GM23338 (cell line): ENCODE results near the gene ADAMTS7. TPM values are rescaled to one million over a fixed set of nuclear protein-coding genes. Genes with fewer than 3 reads are reported as not detected.

ENCODE experiments used
- ATAC-seq: fragments of 200-7000 bp; cut with Tn5 transposase; 3 replicates; pipeline ENCODE4 v1.9.1; 2020
- DNase-seq: peaks from one replicate; pipeline ENCODE4 v3.0.0-alpha.2; 2015; ENCODE audit warnings: low spot score
- H2AFZ ChIP-seq: fragments of 200-600 bp; sonication (generic); 2 replicates; pipeline ENCODE4 v1.8.0; 2016; ENCODE audit warnings: antibody characterized with exemption, mild to moderate bottlenecking, moderate library complexity
- H3F3A ChIP-seq: fragments of 200-600 bp; sonication (generic); replicated peaks from 2 replicates; pipeline ENCODE4 v1.8.0; 2017; ENCODE audit warnings: antibody characterized with exemption, mixed run types, low read depth
- H3K27ac ChIP-seq: fragments of 200-600 bp; sonication (generic); 2 replicates; pipeline ENCODE4 v1.6.1; 2016; ENCODE audit warnings: low read depth
- H3K27me3 ChIP-seq: fragments of 200-600 bp; sonication (generic); 2 replicates; pipeline ENCODE4 v1.8.0; 2016; ENCODE audit warnings: mild to moderate bottlenecking, mixed run types, moderate library complexity; ENCODE audit not compliant: insufficient read depth
- H3K36me3 ChIP-seq: fragments of 200-600 bp; sonication (generic); 2 replicates; pipeline ENCODE4 v1.8.0; 2016; ENCODE audit warnings: mild to moderate bottlenecking; ENCODE audit not compliant: insufficient read depth
- H3K4me1 ChIP-seq: fragments of 200-600 bp; sonication (generic); 2 replicates; pipeline ENCODE4 v1.8.0; 2016; ENCODE audit warnings: mild to moderate bottlenecking, moderate library complexity; ENCODE audit not compliant: insufficient read depth
- H3K4me2 ChIP-seq: fragments of 200-600 bp; sonication (generic); 2 replicates; pipeline ENCODE4 v1.7.1; 2017; ENCODE audit warnings: mixed run types
- H3K4me3 ChIP-seq: fragments of 200-600 bp; sonication (generic); 2 replicates; pipeline ENCODE4 v1.6.1; 2016; ENCODE audit warnings: mixed run types
- H3K79me2 ChIP-seq: fragments of 200-600 bp; sonication (generic); replicated peaks from 2 replicates; pipeline ENCODE4 v1.8.0; 2017; ENCODE audit warnings: mild to moderate bottlenecking; ENCODE audit not compliant: insufficient read depth
- H3K9me2 ChIP-seq: fragments of 200-600 bp; sonication (generic); 2 replicates; pipeline ENCODE4 v1.8.0; 2017; ENCODE audit not compliant: insufficient read depth
- H4K20me1 ChIP-seq: fragments of 200-600 bp; sonication (generic); replicated peaks from 2 replicates; pipeline ENCODE4 v1.8.0; 2017; ENCODE audit warnings: mild to moderate bottlenecking; ENCODE audit not compliant: insufficient read depth
- H3K27ac Mint-ChIP-seq: 2 replicates; pipeline ENCODE4 v1.8.0; 2020; ENCODE audit warnings: inconsistent platforms, mild to moderate bottlenecking, moderate library complexity, mixed read lengths
- H3K27me3 Mint-ChIP-seq: 3 replicates; pipeline ENCODE4 v1.8.0; 2022; ENCODE audit warnings: low read depth, mild to moderate bottlenecking, moderate library complexity, mixed read lengths, inconsistent platforms; ENCODE audit not compliant: insufficient read depth, poor library complexity
- H3K36me3 Mint-ChIP-seq: 3 replicates; pipeline ENCODE4 v1.8.0; 2021; ENCODE audit warnings: low read depth, mild to moderate bottlenecking, inconsistent platforms, moderate library complexity, mixed read lengths
- H3K4me1 Mint-ChIP-seq: 3 replicates; pipeline ENCODE4 v1.8.0; 2020; ENCODE audit warnings: mild to moderate bottlenecking, inconsistent platforms, mixed read lengths
- H3K4me3 Mint-ChIP-seq: 3 replicates; pipeline ENCODE4 v1.8.0; 2021; ENCODE audit warnings: moderate library complexity, mild to moderate bottlenecking, inconsistent platforms, mixed read lengths
- H3K9me3 Mint-ChIP-seq: 3 replicates; pipeline ENCODE4 v1.8.0; 2020; ENCODE audit warnings: moderate library complexity, mild to moderate bottlenecking, inconsistent platforms, mixed read lengths
- CREB1 ChIP-seq: fragments of 250-450 bp; sonication (Bioruptor Pico); IDR thresholded peaks from 2 replicates; pipeline ENCODE4 v1.5.0; 2020; ENCODE audit warnings: low read depth, mild to moderate bottlenecking, moderate library complexity
- CTCF ChIP-seq, 2 experiments: fragments of 200-600 bp in 1 of 2; sonication (generic) in 1 of 2; conservative IDR thresholded peaks; 2 replicates each; pipeline versions ENCODE4 v1.5.1 to v1.6.1; 2016 to 2017; ENCODE audit warnings: antibody characterized with exemption in 2 of 2, low read depth in 2 of 2, mild to moderate bottlenecking in 2 of 2, moderate library complexity in 1 of 2
- ETS1 ChIP-seq: IDR thresholded peaks from 2 replicates; pipeline ENCODE4 v1.6.1; 2016; ENCODE audit warnings: antibody characterized with exemption
- EZH2 ChIP-seq: fragments of 200-600 bp; sonication (generic); IDR thresholded peaks from one replicate; pipeline ENCODE4 v1.8.0; 2017; ENCODE audit warnings: antibody characterized with exemption, mild to moderate bottlenecking, low read depth; ENCODE audit not compliant: unreplicated experiment
- EZH2phosphoT487 ChIP-seq: fragments of 200-600 bp; sonication (generic); IDR thresholded peaks from one replicate; pipeline ENCODE4 v1.8.1; 2018; ENCODE audit warnings: antibody characterized with exemption; ENCODE audit not compliant: unreplicated experiment
- JUNB ChIP-seq: IDR thresholded peaks from one replicate; pipeline ENCODE4 v1.6.1; 2016; ENCODE audit warnings: antibody characterized with exemption; ENCODE audit not compliant: unreplicated experiment
- NANOG ChIP-seq: IDR thresholded peaks from 2 replicates; pipeline ENCODE4 v1.6.1; 2016; ENCODE audit warnings: antibody characterized with exemption, borderline replicate concordance
- POLR2AphosphoS5 ChIP-seq: IDR thresholded peaks from 2 replicates; pipeline ENCODE4 v1.6.1; 2016; ENCODE audit warnings: antibody characterized with exemption, low read depth
- REST ChIP-seq: IDR thresholded peaks from one replicate; pipeline ENCODE4 v1.6.1; 2018; ENCODE audit warnings: antibody characterized with exemption; ENCODE audit not compliant: unreplicated experiment
- ZNF114 ChIP-seq: fragments of 250-450 bp; sonication (Bioruptor Pico); IDR thresholded peaks from 2 replicates; pipeline ENCODE4 v1.5.0; 2020; ENCODE audit warnings: mild to moderate bottlenecking, moderate library complexity
- ZNF331 ChIP-seq: fragments of 250-450 bp; sonication (Bioruptor Pico); IDR thresholded peaks from 2 replicates; pipeline ENCODE4 v1.5.0; 2020; ENCODE audit warnings: low read depth, mild to moderate bottlenecking, moderate library complexity
- polyA plus RNA-seq: library from polyadenylated mRNA; unstranded; fragments of >200 nt; fragmentation: Nextera tagmentation; extraction: Ambion mirVana; gene quantifications from 2 replicates; pipeline ENCODE4 v1.2.1, GENCODE V29; 2016
- total RNA-seq: library from RNA; depleted of rRNA; stranded (reverse); fragments of >200 nt; shearing (Covaris generic); gene quantifications from 2 replicates; pipeline ENCODE4 v1.2.3, GENCODE V29; 2014

The ADAMTS7 gene
- total and polyA plus RNA-seq, 2 experiments from 2014 or later: 11.6 to 52.7 TPM

- TF ChIP-seq REST (no peak), EZH2phosphoT487 (no peak), JUNB (no peak), CTCF (conservative IDR thresholded peaks at IDR 0.05; ENCODE audit: low read depth in 2 of 2) (no peak)
Measured at GRCh38 chr15:78855746-78856145, 44.5 kb upstream of the ADAMTS7 start (continued).

GRCh38 chr15:78854833-78855372 lies 43.6 kb upstream of the ADAMTS7 start:
- peaks cover 9% of the 10 kb centered on the region for H3K4me1 ChIP-seq
- no peaks in the 10 kb centered on the region for H3K79me2 ChIP-seq
- no peak overlapping the region for H3K4me2 ChIP-seq
- no peaks in the 10 kb centered on the region for H3K27me3 ChIP-seq
- H3F3A ChIP-seq: no peaks in the 10 kb centered on the region
- peaks cover 12% of the 10 kb centered on the region; the same call in 2 of the 3 replicates for H3K4me1 Mint-ChIP-seq
- ATAC-seq (no peak), DNase-seq (no peak)
- no peak overlapping the region for H3K27ac Mint-ChIP-seq
- peaks cover 3% of the 10 kb centered on the region; the same call in 1 of the 3 replicates for H3K9me3 Mint-ChIP-seq
- H3K4me3 ChIP-seq: no peak overlapping the region
- no peaks in the 10 kb centered on the region for H3K36me3 ChIP-seq
- no peak overlapping the region for H3K27ac ChIP-seq
- H3K4me3 Mint-ChIP-seq: no peak overlapping the region
- H2AFZ ChIP-seq: no peak overlapping the region
- TF ChIP-seq REST (no peak), ZNF331 (CRISPR knock-in tag) (no peak), EZH2 (no peak), POLR2AphosphoS5 (no peak), EZH2phosphoT487 (no peak), NANOG (no peak), ZNF114 (CRISPR knock-in tag) (no peak), ETS1 (no peak), JUNB (no peak), CTCF (conservative IDR thresholded peaks at IDR 0.05; ENCODE audit: low read depth in 2 of 2) (no peak), CREB1 (CRISPR knock-in tag) (no peak)
- no peaks in the 10 kb centered on the region for H3K9me2 ChIP-seq
- H3K27me3 Mint-ChIP-seq: peaks cover under 1% of the 10 kb centered on the region
- no peaks in the 10 kb centered on the region for H3K36me3 Mint-ChIP-seq
- no peaks in the 10 kb centered on the region; the same call in 1 of the 2 replicates for H4K20me1 ChIP-seq
